Endodermal cell (in vitro differentiated cells): ENCODE results near the gene PBLD. TPM values are rescaled to one million over a fixed set of nuclear protein-coding genes. Genes with fewer than 3 reads are reported as not detected.

Experiments
- DNase-seq: peaks from one replicate; pipeline ENCODE4 v3.0.0-alpha.2; 2017
- H3K27ac ChIP-seq: 2 replicates; pipeline ENCODE4 v1.5.1; 2013; ENCODE audit warnings: mild to moderate bottlenecking, low read depth, low read length, moderate library complexity
- H3K27me3 ChIP-seq: 2 replicates; pipeline ENCODE4 v1.6.1; 2013; ENCODE audit warnings: mild to moderate bottlenecking, low read length, moderate library complexity; ENCODE audit not compliant: insufficient read depth, control insufficient read depth, poor library complexity, severe bottlenecking
- H3K36me3 ChIP-seq: 2 replicates; pipeline ENCODE4 v1.7.0; 2013; ENCODE audit warnings: mild to moderate bottlenecking, low read length, moderate library complexity; ENCODE audit not compliant: control insufficient read depth, insufficient read depth
- H3K4me1 ChIP-seq: one replicate; pipeline ENCODE4 v1.7.0; 2013; ENCODE audit warnings: low read length; ENCODE audit not compliant: control insufficient read depth, insufficient read depth
- H3K4me3 ChIP-seq: 2 replicates; pipeline ENCODE4 v1.5.1; 2013; ENCODE audit warnings: mild to moderate bottlenecking, low read length, moderate library complexity
- H3K9ac ChIP-seq: 2 replicates; pipeline ENCODE4 v1.6.1; 2013; ENCODE audit warnings: mild to moderate bottlenecking, low read length, moderate library complexity; ENCODE audit not compliant: poor library complexity, severe bottlenecking; ENCODE audit errors: extremely low read depth
- H3K9me3 ChIP-seq: 2 replicates; pipeline ENCODE4 v1.6.1; 2013; ENCODE audit warnings: mild to moderate bottlenecking, low read length, moderate library complexity; ENCODE audit not compliant: control insufficient read depth
- H3K27ac Mint-ChIP-seq: 2 replicates; pipeline ENCODE4 v1.8.0; 2020; ENCODE audit warnings: mixed read lengths
- H3K27me3 Mint-ChIP-seq: 2 replicates; pipeline ENCODE4 v1.8.0; 2021; ENCODE audit warnings: mild to moderate bottlenecking, mixed read lengths; ENCODE audit not compliant: insufficient read depth
- H3K36me3 Mint-ChIP-seq: 2 replicates; pipeline ENCODE4 v1.8.0; 2020; ENCODE audit warnings: low read depth, mixed read lengths
- H3K4me1 Mint-ChIP-seq: 2 replicates; pipeline ENCODE4 v1.8.0; 2020; ENCODE audit warnings: mixed read lengths
- H3K4me3 Mint-ChIP-seq: 2 replicates; pipeline ENCODE4 v1.8.0; 2020; ENCODE audit warnings: mild to moderate bottlenecking, moderate library complexity, mixed read lengths
- H3K9me3 Mint-ChIP-seq: 2 replicates; pipeline ENCODE4 v1.8.0; 2020; ENCODE audit warnings: mild to moderate bottlenecking, mixed read lengths
- CTCF ChIP-seq: fragments of 200-600 bp; sonication (generic); conservative IDR thresholded peaks from 2 replicates; pipeline ENCODE4 v1.5.0; 2021; ENCODE audit warnings: antibody characterized with exemption, mild to moderate bottlenecking
- WGBS, 2 experiments: methylation state at CpG; one replicate each; pipeline versions ENCODE4 v1.1.5 to v1.1.7; 2013; ENCODE audit warnings: missing lambda C conversion rate in 2 of 2, mixed read lengths in 1 of 2; ENCODE audit not compliant: insufficient coverage in 1 of 2, insufficient read length in 1 of 2; 5-methylcytosine and 5-hydroxymethylcytosine counted together
- total RNA-seq, 2 donors: library from RNA; stranded (reverse); fragmentation: NEBNext Ultra II Directional in 1 of 2; extraction: Animal tissue kit (Norgen Biotek cat#: 25700) in 1 of 2; gene quantifications; 2 replicates in 1 of 2; 3 replicates in 1 of 2; pipeline ENCODE4 v1.2.1, GENCODE V29; 2021

The PBLD gene
- total RNA-seq, 2 donors from 2014 or later, result 5.0 to 5.3 TPM

GRCh38 chr10:68301790-68302502, 30.8 kb downstream of the PBLD start:
- H3K27ac Mint-ChIP-seq, result no peak overlapping the region

DNA sequence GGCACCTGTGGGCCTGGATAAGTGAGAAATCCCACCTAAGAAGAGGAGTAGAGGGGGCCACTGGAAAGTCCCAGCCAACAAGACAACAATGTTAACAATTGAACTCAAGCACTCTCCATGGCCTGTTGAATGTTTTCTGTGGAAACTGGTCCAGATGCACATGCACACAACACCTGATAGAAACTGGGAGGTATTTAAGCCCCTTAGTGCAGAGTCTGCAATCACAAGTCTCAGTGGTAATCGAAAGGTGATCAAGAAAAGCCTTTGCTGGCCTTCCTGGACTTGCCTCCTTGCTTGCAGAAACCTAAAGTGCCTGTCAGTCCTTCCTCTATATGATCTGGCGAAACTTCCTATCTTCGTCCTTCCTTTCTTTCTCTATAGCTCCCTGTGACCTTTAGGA, 31.4 kb downstream of the PBLD start:
- Histone ChIP-seq H3K9ac (no peak overlapping the region), H3K4me3 (no peak overlapping the region), H3K27me3 (no peaks in the 10 kb centered on the region), H3K36me3 (no peaks in the 10 kb centered on the region), H3K4me1 (no peaks in the 10 kb centered on the region), H3K27ac (no peak overlapping the region), H3K9me3 (no peaks in the 10 kb centered on the region)
- peaks cover 9% of the 10 kb centered on the region for H3K4me1 Mint-ChIP-seq
- no peak overlapping the region for H3K4me3 Mint-ChIP-seq
- WGBS, 2 experiments, result 90 to 95% methylated on average over 3 of the region's 3 CpGs
- no peak overlapping the region for H3K27ac Mint-ChIP-seq
- no peak for DNase-seq
- no peaks in the 10 kb centered on the region for H3K36me3 Mint-ChIP-seq
- no peaks in the 10 kb centered on the region for H3K9me3 Mint-ChIP-seq
- no peak for TF ChIP-seq CTCF
- no peaks in the 10 kb centered on the region for H3K27me3 Mint-ChIP-seq

More at GRCh38 chr10:68301790-68302502, 30.8 kb downstream of the PBLD start:
- peaks cover 9% of the 10 kb centered on the region for H3K4me1 Mint-ChIP-seq
- no peaks in the 10 kb centered on the region for H3K36me3 ChIP-seq
- no peaks in the 10 kb centered on the region for H3K9me3 ChIP-seq
- no peak overlapping the region for H3K9ac ChIP-seq
- H3K27ac ChIP-seq, result no peak overlapping the region
- H3K4me3 ChIP-seq, result no peak overlapping the region
- no peaks in the 10 kb centered on the region for H3K27me3 Mint-ChIP-seq
- H3K27me3 ChIP-seq, result no peaks in the 10 kb centered on the region
- WGBS, 2 experiments, result 74 to 91% methylated on average over 6 of the region's 6 CpGs
- H3K36me3 Mint-ChIP-seq, result no peaks in the 10 kb centered on the region
- H3K4me3 Mint-ChIP-seq, result no peak overlapping the region
- H3K4me1 ChIP-seq, result no peaks in the 10 kb centered on the region
- no peaks in the 10 kb centered on the region for H3K9me3 Mint-ChIP-seq
- no peak for DNase-seq
- TF ChIP-seq CTCF, result peak; percentile 73

GRCh38 chr10:68296843-68297663, 35.7 kb downstream of the PBLD start:
- H3K36me3 Mint-ChIP-seq, result peaks cover 5% of the 10 kb centered on the region

More at GRCh38 chr10:68296843-68297663, 35.7 kb downstream of the PBLD start:
- no peak overlapping the region for H3K9ac ChIP-seq
- H3K4me1 Mint-ChIP-seq, result peaks cover 9% of the 10 kb centered on the region
- WGBS, 2 experiments, result 80 to 84% methylated on average over 7 to 9 of the region's 9 CpGs
- H3K9me3 Mint-ChIP-seq, result no peaks in the 10 kb centered on the region
- no peak overlapping the region for H3K4me3 Mint-ChIP-seq
- no peaks in the 10 kb centered on the region for H3K27me3 ChIP-seq
- DNase-seq, result no peak
- no peak overlapping the region for H3K27ac Mint-ChIP-seq
- no peak overlapping the region for H3K4me3 ChIP-seq
- no peaks in the 10 kb centered on the region for H3K27me3 Mint-ChIP-seq
- no peak overlapping the region for H3K27ac ChIP-seq
- no peaks in the 10 kb centered on the region for H3K36me3 ChIP-seq
- no peaks in the 10 kb centered on the region for H3K9me3 ChIP-seq
- no peaks in the 10 kb centered on the region for H3K4me1 ChIP-seq
- no peak for TF ChIP-seq CTCF
